ENCODE data around the gene RABEP1.

The RABEP1 gene

DNA sequence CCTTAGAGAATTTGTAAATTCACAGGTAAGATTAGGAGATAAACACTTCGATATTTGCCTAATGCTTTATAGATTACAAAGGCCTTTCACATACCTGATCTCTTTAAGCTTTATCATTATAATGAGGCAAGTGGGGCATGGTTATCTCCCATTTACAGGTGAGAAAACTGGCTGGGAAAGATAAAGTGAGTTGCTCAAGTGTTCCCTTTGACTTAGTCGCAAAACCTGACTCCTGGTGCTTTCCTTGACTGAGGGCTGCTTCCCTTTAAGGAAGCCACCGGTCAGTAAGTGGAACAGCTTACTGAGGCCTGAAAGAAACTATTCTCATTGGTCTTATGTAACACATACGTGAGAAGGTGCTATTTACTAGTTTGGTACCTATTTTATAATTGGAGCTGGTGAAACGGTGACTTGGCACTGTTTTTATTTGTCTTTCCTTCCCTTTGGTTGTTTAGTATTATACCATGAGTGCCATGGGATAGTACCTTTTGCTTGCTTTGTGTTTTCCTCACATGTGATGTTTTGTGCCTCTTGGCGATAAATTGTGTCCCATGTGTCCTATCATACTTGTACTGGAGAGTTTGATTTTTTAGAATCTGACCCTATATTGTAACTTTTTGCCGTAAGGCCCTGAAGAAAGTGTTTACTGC is 80.2 kb downstream of the RABEP1 start:
- DNase-seq (ENCODE audit: low read depth in 2 of 2), result no peak

DNA sequence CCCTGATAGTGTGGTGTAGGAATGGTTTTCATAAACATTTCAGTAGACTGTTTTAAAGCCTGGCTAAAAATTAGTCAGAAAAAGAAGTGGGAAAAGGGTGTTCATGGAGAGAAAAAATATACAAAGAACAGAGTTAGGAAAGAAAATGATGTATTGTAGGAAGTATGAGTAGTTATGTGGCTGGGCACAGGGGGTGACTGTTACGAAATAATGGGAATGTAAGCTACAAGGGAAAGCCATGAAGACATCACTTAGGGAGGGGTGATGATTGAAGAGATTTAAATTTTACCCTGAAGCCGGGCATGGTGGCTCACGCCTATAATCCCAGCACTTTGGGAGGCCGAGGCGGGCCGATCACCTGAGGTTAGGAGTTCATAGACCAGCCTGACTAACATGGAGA is 82.1 kb downstream of the RABEP1 start:
- peak; percentile 24 to 30 for DNase-seq (ENCODE audit: low read depth in 2 of 2)

DNA sequence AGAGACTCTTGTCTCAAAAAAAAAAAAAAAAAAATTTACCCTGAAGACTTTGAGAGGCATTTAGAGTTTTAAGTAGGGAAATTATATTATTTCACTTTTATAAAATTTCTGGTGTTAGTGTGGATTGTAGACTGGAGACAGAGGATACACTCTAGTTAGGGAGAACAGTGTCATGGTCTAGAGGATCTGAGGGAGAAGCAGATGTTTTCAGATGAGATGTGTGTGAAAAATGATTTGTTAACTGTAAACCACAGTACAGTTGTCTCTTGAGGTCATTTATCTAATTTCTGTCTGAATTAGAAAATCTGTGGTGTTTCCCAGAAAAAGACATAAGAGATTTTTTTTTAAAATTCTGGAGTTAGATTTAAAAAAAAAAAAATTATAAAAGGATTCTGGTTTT is 82.6 kb downstream of the RABEP1 start:
- DNase-seq (ENCODE audit: low read depth in 2 of 2), result no peak

GRCh38 chr17:5365831-5366230 is 83.7 kb downstream of the RABEP1 start:
- no peak for DNase-seq (ENCODE audit: low read depth in 2 of 2)

GRCh38 chr17:5370411-5370810 is 88.3 kb downstream of the RABEP1 start:
- DNase-seq (ENCODE audit: low read depth in 2 of 2), result no peak

DNA sequence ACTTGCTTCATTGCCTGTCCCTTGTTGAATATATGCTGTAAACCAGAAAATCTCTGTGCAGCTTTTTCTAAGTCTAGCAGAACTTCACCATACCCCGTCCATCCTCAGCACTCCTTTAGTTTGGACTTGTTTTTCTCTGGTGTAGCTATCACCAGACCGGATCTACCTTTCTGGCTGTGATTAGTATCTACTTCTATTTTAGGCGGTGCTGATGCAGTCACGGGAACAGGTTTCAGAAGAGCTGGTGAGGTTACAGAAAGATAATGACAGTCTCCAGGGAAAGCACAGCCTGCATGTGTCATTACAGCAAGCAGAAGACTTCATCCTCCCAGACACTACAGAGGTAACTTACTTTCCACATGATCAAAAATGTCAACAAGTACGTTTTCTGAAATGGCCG is 91.0 kb downstream of the RABEP1 start:
- no peak for DNase-seq (ENCODE audit: low read depth in 2 of 2)

DNA sequence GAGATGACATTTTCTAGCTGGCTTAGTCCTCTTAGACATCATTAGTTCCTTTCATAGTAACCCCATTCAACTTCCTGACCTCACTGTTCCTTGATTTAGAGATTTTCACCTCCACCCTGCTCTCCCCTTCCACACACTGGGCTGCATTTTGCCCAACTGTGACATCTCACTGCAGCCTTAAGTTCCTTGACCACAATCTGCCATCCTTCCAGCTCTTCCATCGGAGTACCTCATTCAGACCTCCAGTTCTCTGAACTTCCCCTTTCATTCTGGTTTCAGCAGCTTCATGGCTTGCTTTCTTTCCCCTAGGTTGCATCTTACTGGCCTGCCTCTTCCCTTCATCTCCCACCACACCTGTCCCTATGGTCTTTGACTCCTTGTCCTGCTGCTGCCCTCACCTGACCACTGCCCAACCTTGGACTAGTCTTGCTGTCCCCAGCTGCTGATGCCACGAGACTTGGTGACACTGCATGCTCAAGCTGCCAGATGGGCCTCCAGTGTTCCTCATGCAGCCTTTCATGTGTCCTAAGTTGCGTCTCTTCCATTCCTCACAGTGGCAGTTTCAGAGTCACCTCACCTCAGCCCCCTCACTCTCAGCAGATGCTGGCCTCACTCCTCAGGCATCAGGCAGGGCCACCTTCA is 96.6 kb downstream of the RABEP1 start:
- no peak for DNase-seq (ENCODE audit: low read depth in 2 of 2)

- no peak for DNase-seq (ENCODE audit: low read depth in 2 of 2)
Observed at GRCh38 chr17:5379351-5380107, 97.4 kb downstream of the RABEP1 start.

GRCh38 chr17:5380491-5381135 is 98.5 kb downstream of the RABEP1 start:
- no peak for DNase-seq (ENCODE audit: low read depth in 2 of 2)

- no peak for DNase-seq (ENCODE audit: low read depth in 2 of 2)
Observed at GRCh38 chr17:5381542-5381941, 99.5 kb downstream of the RABEP1 start.

DNA sequence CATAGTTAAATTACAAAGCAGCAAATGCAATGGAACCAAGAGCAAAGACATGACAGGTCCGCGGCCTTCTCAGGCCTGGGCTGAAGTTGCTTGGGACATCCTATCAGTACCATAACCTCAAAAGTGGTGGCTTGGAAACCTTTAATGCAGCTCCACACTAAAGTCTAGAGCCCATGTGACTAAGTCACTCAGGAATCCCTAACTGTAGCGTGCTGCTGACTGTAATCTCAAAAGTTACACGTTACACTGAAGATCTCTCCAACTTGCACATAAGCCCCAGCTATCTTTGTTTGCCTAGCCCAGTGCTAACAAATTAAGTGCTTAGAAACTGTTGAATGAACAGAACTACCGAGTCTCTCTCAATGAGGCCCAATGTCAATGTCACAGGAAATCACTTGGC is 109.6 kb downstream of the RABEP1 start:
- no peak for DNase-seq (ENCODE audit: low read depth in 2 of 2)

GRCh38 chr17:5396612-5397011 is 114.5 kb downstream of the RABEP1 start:
- DNase-seq (ENCODE audit: low read depth in 2 of 2), result no peak

DNA sequence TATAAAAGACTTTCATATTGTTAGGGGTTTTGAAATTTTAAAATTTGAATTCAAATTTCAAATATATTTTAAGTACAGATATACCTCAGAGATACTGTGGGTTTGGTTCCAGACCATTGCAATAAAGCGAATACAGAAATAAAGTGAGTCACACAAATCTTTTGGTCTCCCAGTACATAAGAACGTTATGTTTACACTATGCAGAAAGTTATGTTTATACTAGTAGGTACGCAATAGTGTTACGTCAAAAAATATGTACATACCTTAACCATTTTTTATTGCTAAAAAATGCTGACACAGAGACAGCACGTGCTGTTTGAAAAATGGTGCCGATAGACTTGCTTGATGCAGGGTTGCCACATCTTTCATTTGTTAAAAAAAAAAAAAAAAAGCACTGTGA is 117.7 kb downstream of the RABEP1 start:
- no peak for DNase-seq (ENCODE audit: low read depth in 2 of 2)

DNA sequence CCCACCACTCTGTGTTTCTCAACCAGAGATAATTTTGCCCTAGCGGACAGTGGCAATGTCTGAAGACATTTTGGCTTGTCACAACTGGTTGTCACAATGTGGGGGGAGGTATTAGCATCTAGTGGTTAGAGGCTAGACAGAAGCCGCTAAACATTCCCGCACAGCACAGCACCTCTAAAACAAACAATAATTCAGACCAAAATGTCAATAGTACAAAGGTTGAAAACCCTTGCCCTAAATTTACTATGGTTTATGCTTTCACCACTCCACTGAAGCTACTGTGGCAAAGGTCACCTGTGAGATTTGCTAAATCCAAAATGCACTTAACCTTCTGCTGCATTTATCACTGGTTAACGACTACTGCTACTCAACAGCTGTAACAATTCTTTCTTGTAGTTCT is 123.3 kb downstream of the RABEP1 start:
- no peak for DNase-seq (ENCODE audit: low read depth in 2 of 2)

DNA sequence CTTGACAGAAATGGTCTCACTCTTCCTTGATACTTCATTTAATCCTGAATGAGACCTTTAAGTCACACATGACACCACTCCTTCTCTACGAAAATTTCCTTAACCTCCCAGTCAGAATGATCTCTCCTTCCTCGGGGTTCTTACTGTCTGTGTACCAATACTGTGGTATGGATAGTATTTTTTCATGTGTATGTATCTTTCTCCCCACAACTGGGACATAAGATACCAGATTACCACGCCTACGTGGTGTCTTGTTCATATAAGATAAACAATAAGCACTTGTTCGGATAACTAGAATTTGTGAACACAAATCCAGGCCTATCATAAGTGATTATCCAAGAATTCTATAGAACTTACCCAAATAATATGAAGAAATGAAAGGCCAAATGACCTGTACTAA is 126.1 kb downstream of the RABEP1 start:
- no peak for DNase-seq (ENCODE audit: low read depth in 2 of 2)

DNA sequence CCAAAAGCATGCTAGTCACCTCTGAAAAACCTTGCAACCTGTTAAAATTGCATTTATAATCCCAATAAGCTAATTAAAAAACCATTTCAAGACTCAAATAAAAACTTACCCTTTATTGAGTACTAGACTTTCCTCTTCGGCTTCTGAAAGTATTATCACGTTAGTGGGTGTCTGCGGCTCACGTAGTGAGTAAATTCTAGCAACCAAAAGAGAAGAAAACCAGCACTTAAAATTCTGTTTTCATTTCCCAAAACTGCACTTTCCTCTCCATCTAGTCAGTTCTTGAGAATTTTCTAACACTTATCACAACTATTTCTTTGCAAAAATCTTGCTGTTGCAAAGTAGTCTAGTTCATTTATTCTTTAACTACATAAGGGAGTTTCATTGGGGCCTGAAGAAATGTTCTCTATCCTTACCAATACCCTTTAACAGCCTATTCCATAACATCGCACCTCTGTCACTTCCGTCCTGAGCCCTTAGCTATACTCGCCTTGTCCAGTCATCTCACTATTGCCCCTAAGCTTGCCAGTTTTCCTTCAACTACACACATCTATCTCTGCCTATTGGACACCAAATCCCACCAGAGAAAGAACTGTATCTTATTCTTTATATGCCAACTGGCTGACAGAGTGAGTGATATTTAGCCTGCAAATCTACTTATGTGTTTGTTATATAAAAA is 128.6 kb downstream of the RABEP1 start:
- DNase-seq (ENCODE audit: low read depth in 2 of 2), result no peak

DNA sequence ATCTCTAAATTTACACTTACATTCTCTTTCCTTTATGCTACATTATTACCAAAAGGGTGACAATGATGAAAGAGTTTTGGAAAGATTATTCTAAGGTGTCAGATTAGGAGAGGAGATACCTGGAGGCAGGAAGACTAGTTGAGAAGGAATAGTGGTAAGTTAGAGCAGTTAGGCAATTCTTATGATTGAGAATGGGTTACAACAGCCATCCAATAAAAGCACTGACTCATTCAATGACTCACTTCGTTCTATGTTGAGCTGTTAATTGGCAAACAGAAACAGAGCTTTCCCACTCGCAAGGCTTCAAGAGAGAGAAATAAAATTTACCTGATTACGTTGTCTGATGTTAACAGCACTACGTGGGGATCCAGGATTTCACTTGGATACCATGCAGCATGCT is 131.6 kb downstream of the RABEP1 start:
- peak; percentile 75 to 77 for DNase-seq (ENCODE audit: low read depth in 2 of 2)

DNA sequence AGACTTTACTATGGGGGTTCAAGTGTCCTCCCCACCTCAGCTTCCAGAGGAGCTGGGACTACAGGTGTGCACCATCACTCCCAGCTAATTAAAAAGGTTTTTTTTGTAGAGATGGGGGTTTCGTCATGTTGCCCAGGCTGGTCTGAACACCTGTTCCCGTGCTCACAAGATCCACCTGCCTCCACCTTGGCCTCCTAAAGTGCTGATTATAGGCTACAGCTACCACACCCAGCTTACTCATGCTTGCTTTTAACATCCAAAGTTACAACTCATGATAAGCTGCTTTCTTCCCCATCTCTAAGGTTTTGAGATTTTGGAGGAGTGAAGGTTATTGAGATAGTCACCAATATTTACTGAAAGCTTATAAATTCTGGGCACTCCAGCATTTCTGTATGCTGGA is 134.8 kb downstream of the RABEP1 start:
- no peak for DNase-seq (ENCODE audit: low read depth in 2 of 2)

- DNase-seq (ENCODE audit: low read depth in 2 of 2), result no peak
Observed at GRCh38 chr17:5418858-5419355, 136.8 kb downstream of the RABEP1 start.

DNA sequence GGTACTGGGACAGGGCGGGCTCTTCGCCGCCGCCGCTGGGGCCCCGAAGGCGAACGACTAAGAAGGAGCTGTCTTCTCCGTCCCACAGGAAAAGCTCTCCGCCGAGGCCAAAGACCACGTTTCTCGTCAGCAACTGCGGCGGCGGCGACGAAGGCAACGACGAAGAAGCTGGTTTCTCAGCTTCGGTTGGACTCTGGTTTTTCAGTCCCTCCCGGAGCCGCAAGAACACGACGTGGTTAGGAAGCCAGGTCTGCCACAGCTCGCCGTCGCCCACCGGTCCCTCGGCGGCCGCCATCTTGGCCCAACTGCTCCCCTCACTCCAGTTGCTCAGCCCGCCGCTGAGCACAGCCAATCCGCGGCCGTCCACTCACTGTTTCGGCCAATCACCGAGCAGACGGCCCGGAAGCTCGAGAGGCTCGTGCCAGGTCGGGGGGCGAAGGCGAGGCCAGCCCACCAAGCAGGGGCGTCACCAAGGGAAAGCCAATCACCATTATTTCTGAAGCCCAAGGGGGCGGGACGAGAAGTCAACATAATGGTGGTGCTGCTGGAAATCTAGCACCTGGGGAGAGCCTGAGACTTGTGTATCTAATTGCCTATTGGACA is 137.4 kb downstream of the RABEP1 start, which contains the start of gene NUP88:
NUP88 (minus strand) TSS at position 307 of the 603 bp plus-strand sequence; CDS start at position 295, 12 bp downstream.
- DNase-seq (ENCODE audit: low read depth in 2 of 2), result peak; percentile 91 to 93

DNA sequence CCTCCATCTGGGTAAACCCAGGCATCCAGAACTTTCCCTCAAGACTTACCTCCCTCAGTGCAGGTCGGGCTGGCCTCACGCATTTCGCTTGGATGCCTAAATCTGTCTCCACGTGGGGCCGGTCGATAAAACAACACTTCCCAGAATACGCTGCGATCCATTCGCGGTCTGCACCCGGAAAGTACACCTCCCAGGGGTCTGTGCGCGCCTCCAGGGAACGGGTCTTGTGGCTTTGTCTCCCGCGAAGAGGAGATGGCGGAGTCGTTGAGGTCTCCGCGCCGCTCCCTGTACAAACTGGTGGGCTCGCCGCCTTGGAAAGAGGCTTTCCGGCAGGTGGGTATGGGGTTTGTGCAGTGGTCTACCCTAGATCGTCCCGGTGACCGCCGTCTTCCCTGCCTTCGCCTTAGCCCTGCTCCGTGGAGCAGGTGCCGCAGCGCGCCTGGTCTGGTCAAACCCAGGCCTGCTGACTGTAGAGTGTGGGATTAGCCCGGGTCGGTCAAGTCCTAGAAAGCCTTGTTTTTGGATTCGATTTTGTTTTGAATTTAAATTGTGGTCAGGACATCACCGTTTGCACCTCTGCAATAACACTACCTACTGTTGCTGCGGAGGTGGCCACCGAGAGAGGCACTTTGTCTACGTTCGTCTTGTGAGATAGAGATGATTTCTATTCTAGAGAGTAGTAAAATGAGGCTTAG is 138.0 kb downstream of the RABEP1 start, which contains the start of gene RPAIN:
RPAIN (plus strand) TSS at position 224 of the 695 bp plus-strand sequence; CDS start at position 253, 29 bp downstream.
- peak in 1 of 2 experiments; percentile 62 for DNase-seq (ENCODE audit: low read depth in 2 of 2)
